ENCODE data around the gene IQCB1.

DNA sequence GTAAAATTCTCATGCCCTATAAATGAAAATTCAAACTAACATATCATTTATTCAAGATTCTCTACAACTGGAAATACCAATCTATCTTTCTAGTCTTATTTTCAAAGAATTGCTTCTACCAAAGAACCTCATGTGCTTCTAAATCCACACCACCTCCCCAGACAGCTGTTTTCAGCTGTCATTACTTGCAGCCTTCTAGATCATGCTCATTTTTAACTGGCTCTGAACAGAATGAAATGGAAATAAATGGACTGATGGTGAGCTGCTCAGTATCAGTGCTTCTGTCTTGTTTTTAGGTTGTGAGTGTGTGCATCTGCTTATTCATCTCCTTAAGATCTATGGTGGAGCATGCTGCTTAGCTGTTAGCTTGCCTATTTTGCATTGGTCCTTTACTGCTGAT lies 114.7 kb downstream of the IQCB1 start:
- TF ChIP-seq CEBPB (IDR thresholded peaks at IDR 0.05): no peak
- no peak for TF ChIP-seq REST (IDR thresholded peaks at IDR 0.05; ENCODE audit: low read depth)
- TF ChIP-seq EP300 (IDR thresholded peaks at IDR 0.05; ENCODE audit: borderline replicate concordance): no peak
- no peak for TF ChIP-seq RAD21 (IDR thresholded peaks at IDR 0.05; ENCODE audit: low read depth)
- no peak for TF ChIP-seq USF1 (IDR thresholded peaks at IDR 0.05)
- TF ChIP-seq ZBTB7A (IDR thresholded peaks at IDR 0.05; ENCODE audit: low read depth): no peak
- TF ChIP-seq, protein P1, sequence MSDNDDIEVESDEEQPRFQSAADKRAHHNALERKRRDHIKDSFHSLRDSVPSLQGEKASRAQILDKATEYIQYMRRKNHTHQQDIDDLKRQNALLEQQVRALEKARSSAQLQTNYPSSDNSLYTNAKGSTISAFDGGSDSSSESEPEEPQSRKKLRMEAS (IDR thresholded peaks at IDR 0.05): no peak
- TF ChIP-seq YY1 (IDR thresholded peaks at IDR 0.05; ENCODE audit: low read depth): no peak
- no peak for TF ChIP-seq TAF1 (IDR thresholded peaks at IDR 0.05; ENCODE audit: low read depth)
- TF ChIP-seq CREB1 (IDR thresholded peaks at IDR 0.05; ENCODE audit: low read depth): no peak
- no peak for TF ChIP-seq FOXM1 (IDR thresholded peaks at IDR 0.05; ENCODE audit: borderline replicate concordance, low read depth)
- no peak for TF ChIP-seq TCF12 (IDR thresholded peaks at IDR 0.05; ENCODE audit: low read depth)
- no peak for TF ChIP-seq NFIC (IDR thresholded peaks at IDR 0.05)
